HG02759 (cell line): ENCODE data around the gene APOC1.
"Not testable (repeated sequence)": the region's sequence is repeated elsewhere in the genome, so short reads cannot be mapped to it uniquely, and the experiment has no call there.

Source experiments
- ATAC-seq: cut with Tn5 transposase; IDR thresholded peaks from one replicate; pipeline ENCODE4 v1.9.1; 2021; ENCODE audit warnings: mild to moderate bottlenecking, moderate library complexity; ENCODE audit not compliant: unreplicated experiment

The APOC1 gene

DNA sequence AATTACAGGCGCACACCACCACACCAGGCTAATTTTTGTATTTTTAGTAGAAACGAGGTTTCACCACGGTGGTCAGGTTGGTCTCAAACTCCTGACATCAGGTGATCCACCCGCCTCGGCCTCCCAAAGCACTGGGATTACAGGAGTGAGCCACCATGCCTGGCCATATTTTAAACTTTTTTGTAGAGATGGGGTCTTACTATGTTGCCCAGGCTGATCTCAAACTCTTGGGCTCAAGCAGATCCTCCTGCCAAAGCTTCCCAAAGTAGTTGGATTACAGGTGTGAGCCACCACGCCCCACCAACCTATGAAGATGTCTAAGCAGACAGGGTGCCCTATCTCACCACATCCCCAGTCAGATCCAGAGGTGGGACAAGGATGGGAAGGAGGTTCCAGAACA is 2.5 kb upstream of the APOC1 start:
- ATAC-seq, result not testable (repeated sequence)

DNA sequence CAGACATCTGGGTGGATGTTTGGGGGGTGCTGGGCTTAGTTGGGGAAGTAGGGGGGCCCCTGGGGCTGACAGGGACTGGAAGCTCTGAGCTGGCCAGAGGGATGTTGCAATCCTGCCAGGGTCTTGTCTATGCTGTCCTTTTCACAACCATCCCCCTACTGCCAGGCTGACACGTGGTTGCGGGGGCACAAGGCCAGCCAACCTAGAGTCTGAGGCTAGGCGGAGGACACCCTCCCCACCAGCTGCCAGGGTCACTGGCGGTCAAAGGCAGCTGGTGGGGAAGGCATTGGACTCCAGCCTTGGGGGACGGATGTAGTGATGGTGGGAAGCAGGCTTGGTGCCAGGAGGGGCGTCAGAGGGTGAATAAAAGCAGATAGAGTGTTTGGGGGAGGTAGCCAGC is 1.6 kb upstream of the APOC1 start:
- ATAC-seq, result no peak

DNA sequence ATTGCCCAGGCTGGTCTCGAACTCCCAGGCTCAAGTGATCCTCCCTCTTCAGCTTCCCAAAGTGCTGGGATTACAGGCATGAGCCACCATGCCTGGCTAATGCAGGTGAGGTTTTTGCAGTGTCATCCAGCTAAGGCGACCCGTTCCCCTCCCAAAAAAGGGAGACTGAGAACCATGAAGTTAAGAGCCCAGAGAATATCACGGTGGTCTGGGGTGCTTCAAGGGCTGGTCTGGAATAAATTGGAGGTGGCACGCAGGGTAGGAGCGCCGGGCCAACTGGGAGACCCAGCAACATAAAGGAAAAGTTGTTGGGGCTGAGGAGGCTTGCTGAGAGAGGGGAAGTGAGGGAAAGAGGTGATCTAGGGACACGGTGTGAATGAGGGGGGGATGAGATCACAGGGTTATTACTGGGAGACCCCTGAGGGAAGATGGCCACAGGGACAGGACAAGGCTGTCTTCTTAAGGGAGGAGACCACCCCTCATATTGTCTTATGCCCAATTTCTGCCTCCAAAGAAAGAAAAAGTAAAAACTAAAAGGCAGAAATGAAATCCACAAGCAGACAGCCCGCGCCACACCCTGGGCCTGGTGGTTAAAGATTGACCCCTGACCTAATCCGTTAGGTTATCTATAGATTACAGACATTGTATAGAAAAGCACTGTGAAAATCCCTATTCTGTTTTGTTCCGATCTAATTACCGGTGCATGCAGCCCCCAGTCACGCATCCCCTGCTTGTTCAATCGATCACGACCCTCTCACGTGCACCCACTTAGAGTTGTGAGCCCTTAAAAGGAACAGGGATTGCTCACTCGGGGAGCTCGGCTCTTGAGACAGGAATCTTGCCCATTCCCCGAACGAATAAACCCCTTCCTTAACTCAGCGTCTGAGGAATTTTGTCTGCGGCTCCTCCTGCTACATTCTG is 636 bp upstream of the APOC1 start:
- not testable (repeated sequence) for ATAC-seq

DNA sequence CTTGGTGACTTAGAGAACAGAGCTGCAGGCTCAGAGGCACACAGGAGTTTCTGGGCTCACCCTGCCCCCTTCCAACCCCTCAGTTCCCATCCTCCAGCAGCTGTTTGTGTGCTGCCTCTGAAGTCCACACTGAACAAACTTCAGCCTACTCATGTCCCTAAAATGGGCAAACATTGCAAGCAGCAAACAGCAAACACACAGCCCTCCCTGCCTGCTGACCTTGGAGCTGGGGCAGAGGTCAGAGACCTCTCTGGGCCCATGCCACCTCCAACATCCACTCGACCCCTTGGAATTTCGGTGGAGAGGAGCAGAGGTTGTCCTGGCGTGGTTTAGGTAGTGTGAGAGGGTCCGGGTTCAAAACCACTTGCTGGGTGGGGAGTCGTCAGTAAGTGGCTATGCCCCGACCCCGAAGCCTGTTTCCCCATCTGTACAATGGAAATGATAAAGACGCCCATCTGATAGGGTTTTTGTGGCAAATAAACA is 9.9 kb downstream of the APOC1 start:
- ATAC-seq, result no peak

DNA sequence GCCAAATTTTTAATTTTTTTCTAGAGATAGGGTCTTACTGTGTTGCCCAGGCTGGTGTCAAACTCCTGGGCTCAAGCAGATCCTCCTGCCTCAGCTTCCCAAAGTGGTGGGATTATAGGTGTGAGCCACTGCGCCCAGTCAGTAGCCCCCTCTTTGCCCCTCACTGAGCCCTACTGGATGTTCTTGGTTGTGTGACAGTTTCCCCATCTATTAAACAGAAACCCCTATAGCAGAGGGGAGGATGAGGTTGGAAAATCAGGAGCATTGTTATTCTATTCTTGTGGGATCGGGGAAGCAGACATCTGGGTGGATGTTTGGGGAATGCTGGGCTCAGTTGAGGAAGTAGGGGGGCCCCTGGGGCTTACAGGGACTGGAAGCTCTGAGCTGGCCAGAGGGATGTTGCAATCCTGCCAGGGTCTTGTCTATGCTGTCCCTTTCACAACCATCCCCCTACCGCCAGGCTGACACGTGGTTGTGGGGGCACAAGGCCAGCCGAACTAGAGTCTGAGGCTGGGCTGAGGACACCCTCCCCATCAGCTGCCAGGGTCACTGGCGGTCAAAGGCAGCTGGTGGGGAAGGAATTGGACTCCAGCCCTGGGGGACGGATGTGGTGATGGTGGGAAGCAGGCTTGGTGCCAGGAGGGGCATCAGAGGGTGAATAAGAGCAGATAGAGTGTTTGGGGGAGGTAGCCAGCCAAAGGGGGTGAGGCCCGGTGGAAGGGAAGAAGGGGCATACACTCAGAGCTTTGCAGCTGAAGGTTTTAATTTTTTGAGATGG is 10.9 kb downstream of the APOC1 start:
- ATAC-seq, result no peak

DNA sequence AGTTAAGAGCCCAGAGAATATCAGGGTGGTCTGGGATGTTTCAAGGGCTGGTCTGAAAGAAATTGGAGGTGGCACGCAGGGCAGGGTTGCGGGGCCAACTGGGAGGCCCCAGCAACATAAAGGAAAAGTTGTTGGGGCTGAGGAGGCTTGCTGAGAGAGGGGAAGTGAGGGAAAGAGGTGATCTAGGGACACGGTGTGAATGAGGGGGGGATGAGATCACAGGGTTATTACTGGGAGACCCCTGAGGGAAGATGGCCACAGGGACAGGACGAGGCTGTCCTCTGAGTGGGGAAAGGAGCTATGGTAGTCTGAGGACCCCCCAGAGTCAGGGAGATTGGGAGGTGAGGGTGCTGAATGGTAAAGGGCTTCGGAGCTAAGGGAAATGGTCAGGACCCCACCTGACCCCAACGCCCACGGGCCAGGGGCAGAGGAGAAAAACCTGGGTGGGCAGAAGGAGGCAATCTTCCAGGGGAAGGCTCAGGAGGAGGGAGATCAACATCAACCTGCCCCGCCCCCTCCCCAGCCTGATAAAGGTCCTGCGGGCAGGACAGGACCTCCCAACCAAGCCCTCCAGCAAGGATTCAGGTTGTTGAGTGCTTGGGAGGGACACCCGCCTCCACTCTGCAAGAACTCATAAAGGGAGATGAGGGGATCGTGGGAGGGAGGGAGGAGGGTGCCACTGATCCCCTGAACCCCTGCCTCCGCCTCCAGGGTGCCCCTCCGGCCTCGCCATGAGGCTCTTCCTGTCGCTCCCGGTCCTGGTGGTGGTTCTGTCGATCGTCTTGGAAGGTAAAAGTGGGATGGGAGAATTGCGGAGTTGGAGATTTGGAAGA is 12.1 kb downstream of the APOC1 start:
- ATAC-seq, result peak; percentile 11

DNA sequence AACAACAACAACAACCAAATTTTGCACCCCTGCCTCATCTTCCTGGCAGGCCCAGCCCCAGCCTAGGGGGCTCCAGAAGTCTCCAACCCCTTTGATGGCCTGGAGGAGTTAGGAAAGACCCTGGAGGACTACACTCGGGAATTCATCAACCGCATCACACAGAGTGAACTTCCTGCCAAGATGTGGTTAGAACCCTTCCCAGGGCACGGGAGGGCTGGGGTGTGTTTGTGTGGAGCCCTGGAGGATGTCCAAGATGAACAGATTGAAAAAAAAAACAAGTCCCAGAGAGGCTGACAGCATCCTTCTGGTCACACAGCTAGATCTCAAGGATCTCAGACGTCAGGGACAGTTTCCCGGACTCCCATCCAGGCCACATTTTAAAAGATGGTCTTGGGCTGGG is 13.3 kb downstream of the APOC1 start:
- ATAC-seq, result no peak

DNA sequence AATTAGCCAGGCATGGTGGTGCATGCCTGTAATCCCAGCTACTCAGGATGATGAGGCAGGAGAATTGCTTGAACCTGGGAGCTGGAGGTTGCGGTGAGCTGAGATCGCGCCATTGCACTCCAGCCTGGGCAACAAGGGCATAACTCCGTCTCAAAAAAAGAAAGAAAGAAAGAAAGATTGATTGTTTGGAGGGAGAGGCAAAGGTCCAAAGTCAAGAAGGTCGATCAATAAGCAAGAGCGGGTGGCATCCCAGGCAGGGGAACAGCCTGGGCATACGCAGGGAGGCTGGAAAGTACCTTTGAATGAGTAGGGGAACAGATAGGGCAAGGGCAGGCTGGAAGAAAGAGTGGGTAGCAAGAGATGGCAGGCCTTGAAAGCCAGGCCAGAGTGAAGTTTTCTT is 15.7 kb downstream of the APOC1 start:
- no peak for ATAC-seq

DNA sequence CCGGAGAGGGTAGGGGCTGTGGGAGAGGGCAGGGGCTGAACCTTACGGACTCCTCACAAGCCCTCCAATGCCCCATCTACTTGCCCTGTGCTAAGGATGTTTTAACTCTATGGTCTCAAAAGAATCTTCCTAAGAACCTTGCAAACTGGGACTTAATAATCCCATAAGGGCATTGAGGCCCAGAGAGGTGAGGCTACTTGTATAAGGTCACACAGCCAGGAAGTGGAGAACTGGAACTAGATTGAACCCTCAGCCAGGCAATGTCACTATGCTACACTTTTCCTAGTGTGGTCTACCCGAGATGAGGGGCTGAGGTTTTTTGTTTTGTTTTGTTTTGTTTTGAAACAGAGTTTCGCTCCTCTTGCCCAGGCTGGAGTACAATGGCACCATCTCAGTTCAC is 17.1 kb downstream of the APOC1 start:
- no peak for ATAC-seq

DNA sequence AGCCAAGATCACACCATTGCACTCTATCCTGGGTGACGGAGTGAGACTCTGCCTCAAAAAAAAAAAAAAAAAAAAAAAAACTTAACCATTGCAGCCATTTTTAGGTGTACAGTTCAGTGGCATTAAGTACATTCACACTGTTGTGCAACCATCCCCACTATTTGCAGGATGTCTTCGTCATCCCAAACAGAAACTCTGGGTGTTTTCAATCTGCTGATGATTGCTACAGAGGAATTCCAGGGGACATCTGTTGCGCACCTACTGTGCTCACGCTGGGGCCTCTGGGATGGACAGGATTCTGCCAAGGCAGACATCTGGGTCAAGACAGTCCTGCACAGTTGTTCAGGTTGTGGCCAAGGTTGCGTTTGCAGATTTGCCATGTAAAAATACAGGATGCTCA is 25.3 kb downstream of the APOC1 start:
- no peak for ATAC-seq

DNA sequence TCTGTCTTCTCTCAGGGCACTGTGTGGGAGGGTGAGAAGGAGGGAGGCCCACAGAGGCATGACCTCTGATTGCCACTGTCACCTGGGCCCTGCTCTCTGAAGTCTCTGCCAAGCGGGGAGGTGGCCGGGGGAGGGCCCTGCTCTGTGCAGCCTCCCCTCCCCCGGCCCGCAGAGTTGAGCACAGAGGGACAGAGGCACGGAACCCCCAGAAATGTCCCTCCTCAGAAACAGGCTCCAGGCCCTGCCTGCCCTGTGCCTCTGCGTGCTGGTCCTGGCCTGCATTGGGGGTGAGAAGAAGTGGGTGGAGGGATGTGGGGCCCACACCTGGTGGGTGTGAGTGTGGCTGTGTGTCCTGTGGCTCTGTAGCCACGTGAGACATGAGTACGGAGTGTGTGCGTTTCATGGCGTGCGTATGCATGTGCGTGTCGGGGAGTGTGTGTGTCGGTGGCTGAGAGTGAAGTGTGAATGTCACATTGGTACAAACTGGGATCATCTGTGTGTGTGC is 27.7 kb downstream of the APOC1 start, which contains the start of gene APOC4:
TSS of gene APOC4 (plus strand) at position 171 of the 505 bp plus-strand sequence. CDS start at position 212, 41 bp downstream.
- no peak for ATAC-seq

DNA sequence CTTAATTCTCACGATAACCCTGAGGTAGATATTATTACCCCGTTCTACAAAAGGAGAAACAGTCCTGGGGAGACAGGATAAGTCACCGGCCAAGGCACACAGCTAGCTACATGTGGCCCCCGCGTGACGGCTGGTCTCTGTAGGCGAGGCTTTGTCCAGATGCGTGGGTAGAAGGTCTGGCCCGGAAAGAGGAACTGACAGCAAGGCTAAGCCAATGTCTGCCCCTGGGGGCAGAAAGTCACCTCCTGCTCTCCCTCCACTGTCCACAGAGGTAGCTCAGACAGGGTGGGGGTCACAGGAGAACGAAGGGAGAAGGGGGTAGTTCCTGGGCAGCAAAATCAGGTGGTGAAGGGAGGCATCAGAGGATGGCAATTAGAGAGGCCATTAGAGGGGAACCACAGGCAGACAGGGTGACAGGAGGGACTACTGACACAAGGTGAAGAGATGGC is 29.4 kb downstream of the APOC1 start:
- peak; percentile 68 for ATAC-seq

DNA sequence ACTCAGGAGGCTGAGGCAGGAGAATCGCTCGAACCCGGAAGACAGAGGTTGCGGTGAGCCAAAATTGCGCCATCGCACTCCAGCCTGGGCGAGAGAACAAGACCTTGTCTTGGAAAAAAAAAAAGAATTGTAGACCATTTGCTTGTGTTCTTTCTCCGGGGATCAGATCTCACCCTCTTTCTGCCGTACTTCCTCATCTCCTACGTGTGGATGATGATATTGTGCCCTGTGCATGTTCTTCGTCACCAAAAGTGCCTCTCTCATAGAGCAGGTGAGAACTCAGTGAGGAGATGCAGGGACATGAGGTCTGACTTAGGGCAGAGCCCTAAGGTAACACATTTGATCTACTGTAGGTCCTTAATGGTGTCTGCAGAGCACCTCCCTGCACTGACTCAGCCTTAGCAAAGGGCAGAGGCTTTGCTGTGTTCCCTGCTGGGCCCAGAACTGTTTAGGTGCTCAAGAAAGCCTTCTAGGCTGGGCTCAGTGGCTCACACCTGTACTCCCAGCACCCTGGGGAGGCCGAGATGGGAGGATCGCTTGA is 32.7 kb downstream of the APOC1 start:
- ATAC-seq, result no peak

DNA sequence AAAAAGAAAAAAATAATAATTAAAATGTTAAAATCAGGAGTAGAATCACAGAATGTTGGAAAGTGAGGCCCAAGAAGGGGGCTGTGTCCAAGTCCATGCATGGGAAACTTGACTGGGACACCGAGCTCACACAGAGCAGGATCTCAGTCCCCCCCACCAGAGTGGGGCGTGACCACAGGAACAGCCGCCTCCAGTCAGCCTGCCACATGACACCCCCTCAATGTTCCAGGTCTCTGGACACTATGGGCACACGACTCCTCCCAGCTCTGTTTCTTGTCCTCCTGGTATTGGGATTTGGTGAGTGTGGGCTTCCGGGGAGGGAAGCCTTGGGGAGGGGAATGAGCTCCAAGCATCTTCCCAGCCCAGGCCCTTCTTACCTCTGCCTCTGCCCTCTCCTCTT is 33.8 kb downstream of the APOC1 start:
- no peak for ATAC-seq

DNA sequence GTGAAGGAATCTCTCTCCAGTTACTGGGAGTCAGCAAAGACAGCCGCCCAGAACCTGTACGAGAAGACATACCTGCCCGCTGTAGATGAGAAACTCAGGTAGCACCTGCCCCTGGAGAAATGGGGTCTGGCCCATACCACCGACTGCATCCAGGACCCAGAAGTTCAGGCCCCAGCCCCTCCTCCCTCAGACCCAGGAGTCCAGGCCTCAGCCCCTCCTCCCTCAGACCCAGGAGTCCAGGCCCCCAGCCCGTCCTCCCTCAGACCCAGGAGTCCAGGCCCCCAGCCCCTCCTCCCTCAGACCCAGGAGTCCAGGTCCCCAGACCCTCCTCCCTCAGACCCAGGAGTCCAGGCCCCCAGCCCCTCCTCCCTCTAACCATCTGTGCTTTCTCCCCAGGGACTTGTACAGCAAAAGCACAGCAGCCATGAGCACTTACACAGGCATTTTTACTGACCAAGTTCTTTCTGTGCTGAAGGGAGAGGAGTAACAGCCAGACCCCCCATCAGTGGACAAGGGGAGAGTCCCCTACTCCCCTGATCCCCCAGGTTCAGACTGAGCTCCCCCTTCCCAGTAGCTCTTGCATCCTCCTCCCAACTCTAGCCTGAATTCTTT is 34.5 kb downstream of the APOC1 start:
- no peak for ATAC-seq

DNA sequence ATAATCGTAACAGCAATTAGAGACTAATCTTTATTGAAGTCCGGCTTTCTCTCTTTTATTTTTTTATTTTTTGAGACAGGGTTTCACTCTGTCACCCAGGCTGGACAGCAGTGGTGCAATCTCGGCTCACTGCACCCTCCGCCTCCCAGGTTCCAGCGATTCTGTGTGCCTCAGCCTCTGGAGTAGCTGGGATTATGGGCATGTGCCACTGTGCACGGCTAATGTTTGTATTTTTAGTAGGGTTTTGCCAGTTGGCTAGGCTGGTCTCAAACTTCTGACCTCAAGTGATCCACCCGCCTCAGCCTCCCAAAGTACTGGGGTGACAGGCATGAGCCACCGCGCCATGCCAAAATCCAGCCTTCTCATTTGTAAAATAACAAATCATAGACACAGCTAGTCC is 35.1 kb downstream of the APOC1 start:
- no peak for ATAC-seq

DNA sequence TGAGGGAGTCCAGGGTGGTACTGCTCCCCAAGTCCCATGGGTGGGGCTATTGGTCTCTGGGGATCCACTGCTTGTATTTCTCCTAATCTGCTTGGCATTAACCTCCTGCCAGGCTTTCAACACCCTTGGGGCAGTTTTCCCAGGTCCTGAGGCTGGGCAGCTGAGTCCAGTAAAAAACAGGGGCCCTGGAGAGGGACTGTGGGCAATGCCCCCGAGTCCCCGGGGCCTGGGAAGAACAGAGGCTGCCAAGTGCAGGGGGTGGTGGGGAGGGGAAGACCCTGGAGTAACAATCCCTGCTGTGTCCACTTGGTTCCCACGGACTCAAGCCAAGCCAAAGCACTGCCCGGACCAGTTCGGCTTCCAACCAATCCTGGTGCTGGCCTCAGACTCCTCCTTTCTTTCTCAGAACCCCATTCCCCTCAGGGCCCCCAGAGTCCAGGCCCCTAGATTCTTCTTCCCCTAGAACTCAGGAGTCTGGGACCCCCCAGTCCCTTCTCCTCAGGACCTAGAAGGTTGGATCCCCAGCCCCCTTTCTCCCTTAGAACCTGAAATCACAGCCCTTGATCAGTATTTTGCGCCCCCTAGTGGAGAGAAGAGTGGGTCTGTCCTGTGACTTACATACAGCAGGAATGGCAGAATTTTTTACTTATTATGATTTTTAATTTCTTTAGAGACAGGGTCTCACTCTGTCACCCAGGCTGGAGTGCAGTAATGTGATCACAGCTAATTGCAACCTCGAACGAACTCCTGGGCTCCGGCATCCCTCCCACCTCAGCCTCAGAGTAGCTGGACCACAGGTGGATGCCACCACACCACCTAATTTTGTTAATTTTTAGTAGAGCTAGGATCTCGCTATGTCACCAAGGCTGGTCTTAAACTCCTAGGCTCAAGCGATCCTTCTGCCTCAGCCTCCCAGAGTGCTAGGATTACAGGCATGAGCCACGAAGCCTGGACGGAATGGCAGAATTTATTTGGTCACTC is 37.1 kb downstream of the APOC1 start:
- no peak for ATAC-seq

DNA sequence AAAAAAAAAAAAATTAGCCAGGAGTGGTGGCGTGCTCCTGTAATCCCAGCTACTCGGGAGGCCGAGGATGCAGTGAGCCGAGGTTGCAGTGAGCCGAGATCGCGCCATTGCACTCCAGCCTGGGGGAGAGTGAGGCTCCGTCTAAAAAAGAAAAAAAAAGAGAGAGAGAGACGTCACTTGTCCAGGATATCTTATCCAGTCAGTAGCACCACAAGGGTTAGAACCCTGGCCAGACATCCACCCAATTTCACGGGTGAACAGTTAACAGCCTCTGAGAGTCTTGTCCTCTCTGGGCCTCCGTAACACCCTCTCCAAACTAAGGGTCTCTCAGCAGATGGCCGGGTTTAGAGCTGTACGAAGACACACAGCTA is 39.9 kb downstream of the APOC1 start:
- no peak for ATAC-seq
